ENCODE data around the gene AGER. TPM values are rescaled to one million over a fixed set of nuclear protein-coding genes. Genes with fewer than 3 reads are reported as not detected.

Gene AGER
- total RNA-seq, result 1.8 TPM
- long read RNA-seq, partial matches to known transcripts, result 1 of 1 reads
- long read RNA-seq, other reads (novel, unspliced or antisense), result 0 of 1 reads

GRCh38 chr6:32184084-32184640, at the start of gene AGER:
Gene AGER, minus strand, starts transcription at chr6:32184253. Its CDS starts 31 bp downstream, at chr6:32184222.
- H3K36me3 ChIP-seq, result peaks cover 45% of the 10 kb centered on the region
- no peaks in the 10 kb centered on the region for H3K9me3 ChIP-seq (replicated peaks)
- no peaks in the 10 kb centered on the region for H3K27me3 ChIP-seq (ENCODE audit: low read depth)
- intact Hi-C loops (cut with micrococcal nuclease), result no loop called here
- peaks cover 92% of the 10 kb centered on the region for H3K4me1 ChIP-seq
- DNase-seq, result no peak
- H3K27ac ChIP-seq (replicated peaks), result peak within 1 kb of the TSS; percentile 98
- TF ChIP-seq CTCF (IDR thresholded peaks at IDR 0.05; ENCODE audit: borderline replicate concordance), result no peak
- H3K4me3 ChIP-seq, result peak within 1 kb of the TSS; percentile 11

- TF ChIP-seq CTCF (IDR thresholded peaks at IDR 0.05; ENCODE audit: borderline replicate concordance), result no peak
- no peak overlapping the region for H3K27ac ChIP-seq (replicated peaks)
Measured at GRCh38 chr6:32226434-32226833, 42.4 kb upstream of the AGER start.

GRCh38 chr6:32224696-32225095, 40.6 kb upstream of the AGER start:
- H3K4me1 ChIP-seq, result peaks cover 20% of the 10 kb centered on the region
- H3K36me3 ChIP-seq, result peaks cover 15% of the 10 kb centered on the region
- no peak for TF ChIP-seq CTCF (IDR thresholded peaks at IDR 0.05; ENCODE audit: borderline replicate concordance)
- H3K9me3 ChIP-seq (replicated peaks), result no peaks in the 10 kb centered on the region
- peaks cover 16% of the 10 kb centered on the region for H3K27me3 ChIP-seq (ENCODE audit: low read depth)
- peak overlapping the region; percentile 93 for H3K27ac ChIP-seq (replicated peaks)
- no peak for DNase-seq
- intact Hi-C loops (cut with micrococcal nuclease), result no loop called here
- H3K4me3 ChIP-seq, result no peak overlapping the region

More at GRCh38 chr6:32226434-32226833, 42.4 kb upstream of the AGER start:
- Histone ChIP-seq H3K36me3 (no peaks in the 10 kb centered on the region), H3K4me3 (no peak overlapping the region), H3K9me3 (replicated peaks) (no peaks in the 10 kb centered on the region), H3K27me3 (ENCODE audit: low read depth) (peaks cover 4% of the 10 kb centered on the region), H3K4me1 (peaks cover 20% of the 10 kb centered on the region)
- no peak for DNase-seq
- intact Hi-C loops (cut with micrococcal nuclease), result no loop called here

GRCh38 chr6:32223258-32224235, 39.5 kb upstream of the AGER start, which contains the start of gene NOTCH4:
Gene NOTCH4, minus strand, starts transcription at chr6:32224067. Its CDS starts 139 bp downstream, at chr6:32223928.
- Histone ChIP-seq H3K36me3 (peaks cover 24% of the 10 kb centered on the region), H3K9me3 (replicated peaks) (no peaks in the 10 kb centered on the region), H3K27ac (replicated peaks) (peak within 1 kb of the TSS; percentile 93), H3K4me1 (peaks cover 20% of the 10 kb centered on the region), H3K4me3 (peak within 1 kb of the TSS; percentile 65), H3K27me3 (ENCODE audit: low read depth) (peaks cover 16% of the 10 kb centered on the region)
- TF ChIP-seq CTCF (IDR thresholded peaks at IDR 0.05; ENCODE audit: borderline replicate concordance), result no peak
- peak; percentile 47 for DNase-seq
- intact Hi-C loops (cut with micrococcal nuclease), result no loop called here

DNA sequence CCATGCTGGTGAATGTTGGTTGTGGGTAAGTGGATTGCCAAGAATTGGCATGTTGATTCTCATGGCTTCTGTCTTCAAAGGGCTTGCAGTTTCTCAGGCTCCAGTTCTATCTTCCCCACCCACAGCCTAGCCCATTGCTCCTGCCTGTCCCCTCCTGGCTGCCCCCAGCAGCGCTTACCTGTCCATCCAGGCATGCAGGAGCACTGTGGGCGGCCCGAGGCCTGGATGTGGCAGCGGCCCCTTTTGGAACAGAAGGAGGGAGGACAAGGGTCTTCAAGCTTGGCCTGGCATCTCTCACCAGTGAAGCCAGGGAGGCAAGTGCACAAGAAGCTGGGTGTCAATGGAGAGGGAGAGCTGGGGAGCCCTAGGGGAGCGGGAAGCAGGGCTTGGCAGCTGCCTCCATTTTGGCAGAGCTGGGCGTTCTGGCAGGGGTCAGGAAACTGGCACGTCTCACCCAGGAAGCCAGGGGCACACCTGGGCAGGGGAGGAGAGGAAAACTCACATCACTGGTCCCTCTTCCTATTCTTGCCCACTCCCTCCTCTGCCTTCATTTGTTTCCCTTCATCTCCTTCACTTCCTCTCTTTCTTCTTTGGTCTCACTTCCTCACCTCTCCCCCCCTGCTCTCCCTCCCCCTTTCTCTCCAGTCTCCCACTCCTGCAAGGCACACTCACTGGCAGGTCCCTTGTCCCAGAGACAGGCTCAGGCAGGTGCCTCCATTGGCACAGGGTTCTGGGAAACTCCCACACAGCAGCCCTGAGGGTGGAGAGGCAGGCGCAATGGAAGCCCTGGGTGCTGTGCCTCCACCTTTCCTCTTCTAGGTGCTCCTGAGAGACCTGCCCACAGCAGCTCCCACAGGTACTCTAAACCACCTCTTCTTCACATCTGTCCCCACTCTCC, 38.5 kb upstream of the AGER start:
- Histone ChIP-seq H3K27me3 (ENCODE audit: low read depth) (peaks cover 16% of the 10 kb centered on the region), H3K27ac (replicated peaks) (peak overlapping the region; percentile 93), H3K4me1 (peaks cover 20% of the 10 kb centered on the region), H3K4me3 (peak overlapping the region; percentile 65), H3K9me3 (replicated peaks) (no peaks in the 10 kb centered on the region), H3K36me3 (peaks cover 31% of the 10 kb centered on the region)
- no peak for TF ChIP-seq CTCF (IDR thresholded peaks at IDR 0.05; ENCODE audit: borderline replicate concordance)
- no peak for DNase-seq
- intact Hi-C loops (cut with micrococcal nuclease), result no loop called here

Data from left ventricle myocardium inferior (tissue), 1 donor.